SK-N-DZ (cell line): ENCODE data around the gene SCGB1D2.

Source experiments
- DNase-seq: peaks from one replicate; pipeline ENCODE4 v3.0.0-alpha.2; 2015; ENCODE audit warnings: low spot score

Gene SCGB1D2

GRCh38 chr11:62260261-62260953, 18.4 kb downstream of the SCGB1D2 start:
- DNase-seq: no peak

- no peak for DNase-seq
These were observed 22.0 kb downstream of the SCGB1D2 start for GRCh38 chr11:62264004-62264403.

- no peak for DNase-seq
These were observed 24.5 kb downstream of the SCGB1D2 start for GRCh38 chr11:62266558-62266957.

- no peak for DNase-seq
These were observed 25.0 kb downstream of the SCGB1D2 start for GRCh38 chr11:62267050-62267449.

- no peak for DNase-seq
These were observed 25.5 kb downstream of the SCGB1D2 start for GRCh38 chr11:62267576-62267975.

GRCh38 chr11:62269654-62270278, 27.7 kb downstream of the SCGB1D2 start, which contains the start of gene SCGB2A2:
Gene SCGB2A2, plus strand, starts transcription at chr11:62270158. Its CDS starts 59 bp downstream, at chr11:62270217.
- no peak for DNase-seq

GRCh38 chr11:62273284-62273683, 31.2 kb downstream of the SCGB1D2 start:
- DNase-seq: no peak

- no peak for DNase-seq
These were observed 31.8 kb downstream of the SCGB1D2 start for GRCh38 chr11:62273789-62274275.

GRCh38 chr11:62280452-62280851, 38.4 kb downstream of the SCGB1D2 start:
- DNase-seq: no peak
